Stimulated activated CD4-positive, alpha-beta T cell treated with anti-CD3 and anti-CD28 coated beads, Interleukin-2, amount 100 ng/mL, for 4 hours (primary cell): ENCODE measurements around the gene ADRA2A.

Experiments
- DNase-seq: peaks from one replicate; pipeline ENCODE4 v3.0.0-alpha.2; 2020; ENCODE audit warnings: low read depth

ADRA2A gene

GRCh38 chr10:111110771-111111170 lies 33.9 kb downstream of the ADRA2A start:
- no peak for DNase-seq

GRCh38 chr10:111112333-111112732 lies 35.5 kb downstream of the ADRA2A start:
- no peak for DNase-seq

- no peak for DNase-seq
Observed at GRCh38 chr10:111113238-111113960, 36.6 kb downstream of the ADRA2A start.

GRCh38 chr10:111113961-111114757 lies 37.3 kb downstream of the ADRA2A start:
- no peak for DNase-seq

GRCh38 chr10:111114758-111115500 lies 38.1 kb downstream of the ADRA2A start:
- DNase-seq, result no peak

- DNase-seq, result no peak
Observed at GRCh38 chr10:111116211-111116610, 39.4 kb downstream of the ADRA2A start.

- no peak for DNase-seq
Observed at GRCh38 chr10:111116762-111117445, 40.1 kb downstream of the ADRA2A start.

- DNase-seq, result no peak
Observed at GRCh38 chr10:111117528-111118277, 40.9 kb downstream of the ADRA2A start.

- no peak for DNase-seq
Observed at GRCh38 chr10:111118758-111119157, 41.9 kb downstream of the ADRA2A start.

GRCh38 chr10:111119637-111120036 lies 42.8 kb downstream of the ADRA2A start:
- DNase-seq, result no peak

GRCh38 chr10:111122127-111122526 lies 45.3 kb downstream of the ADRA2A start:
- no peak for DNase-seq

GRCh38 chr10:111123883-111124282 lies 47.1 kb downstream of the ADRA2A start:
- DNase-seq, result no peak

- no peak for DNase-seq
Observed at GRCh38 chr10:111125102-111125501, 48.3 kb downstream of the ADRA2A start.

GRCh38 chr10:111126077-111126476 lies 49.2 kb downstream of the ADRA2A start:
- no peak for DNase-seq

- no peak for DNase-seq
Observed at GRCh38 chr10:111127081-111127848, 50.4 kb downstream of the ADRA2A start.

- DNase-seq, result no peak
Observed at GRCh38 chr10:111128331-111129180, 51.7 kb downstream of the ADRA2A start.

GRCh38 chr10:111129363-111129762 lies 52.5 kb downstream of the ADRA2A start:
- no peak for DNase-seq

- DNase-seq, result no peak
Observed at GRCh38 chr10:111130471-111130870, 53.6 kb downstream of the ADRA2A start.
